GM18508 (cell line): ENCODE data around the gene IL20.

ENCODE experiments used
- ATAC-seq: cut with Tn5 transposase; IDR thresholded peaks from one replicate; pipeline ENCODE4 v1.9.1; 2021; ENCODE audit warnings: moderate number of reproducible peaks; ENCODE audit not compliant: insufficient read depth, unreplicated experiment

The IL20 gene, protein sequence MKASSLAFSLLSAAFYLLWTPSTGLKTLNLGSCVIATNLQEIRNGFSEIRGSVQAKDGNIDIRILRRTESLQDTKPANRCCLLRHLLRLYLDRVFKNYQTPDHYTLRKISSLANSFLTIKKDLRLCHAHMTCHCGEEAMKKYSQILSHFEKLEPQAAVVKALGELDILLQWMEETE

GRCh38 chr1:206864939-206865671, at the start of gene IL20:
TSS of gene IL20 (plus strand) at chr1:206865623. CDS start at chr1:206865853, 230 bp downstream.
- ATAC-seq, result no peak

DNA sequence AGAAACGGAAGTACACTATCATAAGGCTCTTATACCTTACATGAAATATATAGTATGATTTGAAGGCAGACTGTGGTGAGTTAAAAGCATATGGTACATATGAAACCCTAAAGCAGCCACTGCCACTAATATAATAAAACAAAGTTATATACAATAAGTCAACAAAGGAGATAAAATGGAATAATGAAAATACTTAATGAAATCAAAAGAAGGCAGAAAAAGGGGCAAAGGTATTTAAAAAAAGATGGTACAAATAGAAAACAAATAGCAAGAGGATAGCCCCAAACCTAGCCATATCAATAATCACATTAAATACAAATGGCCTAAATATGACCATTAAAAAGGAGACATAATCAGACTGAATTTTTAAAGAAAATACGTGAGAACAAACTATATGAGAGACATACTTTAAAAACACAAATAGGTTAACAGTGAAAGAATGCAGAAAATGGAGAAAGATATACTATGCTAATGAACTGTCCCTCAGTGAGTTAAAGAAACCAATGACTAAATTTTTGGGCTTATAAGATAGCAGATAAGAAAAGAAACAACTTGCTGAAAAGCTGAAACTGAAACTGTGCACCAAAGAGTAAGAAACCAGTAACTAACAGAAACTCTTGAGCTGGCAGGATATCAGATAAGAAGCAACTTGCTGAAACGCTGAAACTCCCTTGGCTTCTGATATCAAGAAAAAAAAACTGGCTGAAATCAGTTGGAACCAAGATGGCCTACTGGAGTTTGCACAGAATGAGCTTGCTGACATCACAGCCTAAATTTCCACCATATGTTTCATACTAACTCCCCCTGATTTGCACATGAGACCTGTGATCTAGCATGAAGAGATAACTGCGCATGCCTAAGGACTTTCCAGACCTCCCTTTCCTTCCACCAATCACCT, 48.8 kb upstream of the IL20 start:
- no peak for ATAC-seq

DNA sequence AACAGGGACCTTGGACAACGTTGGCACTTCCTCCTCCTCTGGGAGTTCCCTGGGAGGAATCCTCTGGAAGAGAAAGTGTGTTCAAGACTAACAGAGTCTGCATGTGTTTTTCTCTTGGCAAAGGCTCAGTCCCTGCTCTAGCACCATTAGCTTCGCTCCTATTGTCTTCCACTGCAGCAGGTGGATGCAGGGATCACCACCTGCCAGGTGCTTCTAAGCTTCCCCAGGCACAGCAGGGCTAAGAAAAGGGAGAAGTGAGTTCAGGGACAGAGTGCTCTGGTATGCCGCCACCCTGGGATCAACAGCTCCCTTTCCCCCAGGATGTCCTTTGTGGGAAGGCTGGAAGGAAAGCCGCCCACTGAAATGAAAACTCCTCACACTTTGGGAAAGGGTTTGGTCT, 43.9 kb upstream of the IL20 start:
- no peak for ATAC-seq

DNA sequence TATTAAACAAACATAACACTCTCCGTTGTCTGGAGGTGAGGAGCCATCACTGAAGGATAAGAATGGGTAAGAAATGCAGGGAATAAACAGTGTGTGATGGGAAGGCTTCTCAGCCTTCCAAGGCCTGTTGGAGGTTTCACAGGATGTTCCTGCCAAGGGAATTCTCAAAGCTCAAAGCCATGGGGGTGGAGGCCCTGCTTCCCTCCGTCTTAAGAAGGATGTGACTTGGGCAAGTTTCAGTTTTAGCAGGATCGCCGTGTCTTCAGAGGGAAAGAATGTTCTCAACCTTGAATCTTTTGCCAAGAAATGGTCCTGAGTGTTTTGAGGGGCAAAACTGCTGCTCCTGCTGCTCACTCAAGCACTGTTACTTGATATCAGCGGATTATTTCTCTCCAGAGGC, 41.7 kb upstream of the IL20 start:
- no peak for ATAC-seq

DNA sequence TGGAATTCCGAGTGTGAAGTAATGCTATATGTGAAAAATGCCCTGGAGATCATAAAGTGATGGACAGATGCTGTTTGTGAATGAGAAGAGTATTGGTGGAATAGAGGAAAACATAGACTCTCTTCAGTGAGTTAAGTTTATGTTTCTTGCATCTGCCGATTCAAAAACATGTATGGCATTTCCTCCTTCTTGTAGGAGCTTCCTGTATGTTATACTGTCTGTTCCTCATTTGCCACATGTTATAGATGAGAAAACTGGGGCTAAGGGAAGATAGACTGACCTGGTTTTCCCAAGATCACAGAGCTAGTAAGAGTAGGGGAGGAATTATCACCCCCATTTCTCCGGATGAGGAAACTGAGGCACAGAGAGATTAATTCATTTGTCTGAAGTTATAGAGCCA, 41.1 kb upstream of the IL20 start:
- no peak for ATAC-seq

- no peak for ATAC-seq
Measured at GRCh38 chr1:206826394-206826793, 39.0 kb upstream of the IL20 start.

- ATAC-seq, result no peak
Measured at GRCh38 chr1:206828061-206828460, 37.4 kb upstream of the IL20 start.

DNA sequence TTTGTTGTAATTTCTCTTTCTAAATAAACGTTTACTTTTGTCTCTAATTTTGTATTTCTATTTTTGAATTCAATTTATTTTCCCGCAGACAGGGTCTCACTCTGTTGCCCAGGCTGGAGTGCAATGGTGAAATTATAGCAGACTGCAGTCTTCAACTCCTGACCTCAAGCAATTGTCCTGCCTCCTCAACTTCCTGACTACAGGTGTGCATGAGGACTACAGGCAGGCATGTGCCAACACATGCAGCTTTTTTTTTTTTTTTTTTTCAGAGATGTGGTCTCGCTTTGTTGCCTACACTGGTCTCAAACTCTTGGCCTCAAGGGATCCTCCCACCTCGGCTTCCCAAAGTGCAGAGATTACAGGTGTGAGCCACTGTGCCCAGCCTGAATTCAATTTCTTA, 36.7 kb upstream of the IL20 start:
- no peak for ATAC-seq

DNA sequence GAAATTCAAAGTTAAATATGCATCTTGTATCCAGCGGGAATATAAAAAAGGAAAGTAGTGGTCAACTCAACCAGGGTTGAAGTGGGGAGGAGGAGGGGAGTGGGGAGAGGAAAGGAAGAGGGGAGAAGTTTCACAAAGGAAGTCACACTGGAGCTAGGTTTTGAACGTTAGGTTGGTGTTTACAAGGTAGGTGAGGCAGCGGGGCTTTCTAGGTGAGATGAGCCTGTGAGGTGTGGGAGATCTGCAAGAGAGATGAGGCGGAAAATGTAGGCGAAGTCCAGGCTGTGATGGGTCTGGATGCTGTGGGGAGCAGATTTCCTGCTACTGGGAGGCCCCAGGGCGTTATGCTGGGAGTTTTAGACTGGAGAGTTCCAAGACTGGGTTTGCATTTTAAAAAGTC, 36.1 kb upstream of the IL20 start:
- no peak for ATAC-seq

GRCh38 chr1:206829875-206830274, 35.5 kb upstream of the IL20 start:
- ATAC-seq, result no peak

GRCh38 chr1:206831650-206832049, 33.8 kb upstream of the IL20 start:
- no peak for ATAC-seq

DNA sequence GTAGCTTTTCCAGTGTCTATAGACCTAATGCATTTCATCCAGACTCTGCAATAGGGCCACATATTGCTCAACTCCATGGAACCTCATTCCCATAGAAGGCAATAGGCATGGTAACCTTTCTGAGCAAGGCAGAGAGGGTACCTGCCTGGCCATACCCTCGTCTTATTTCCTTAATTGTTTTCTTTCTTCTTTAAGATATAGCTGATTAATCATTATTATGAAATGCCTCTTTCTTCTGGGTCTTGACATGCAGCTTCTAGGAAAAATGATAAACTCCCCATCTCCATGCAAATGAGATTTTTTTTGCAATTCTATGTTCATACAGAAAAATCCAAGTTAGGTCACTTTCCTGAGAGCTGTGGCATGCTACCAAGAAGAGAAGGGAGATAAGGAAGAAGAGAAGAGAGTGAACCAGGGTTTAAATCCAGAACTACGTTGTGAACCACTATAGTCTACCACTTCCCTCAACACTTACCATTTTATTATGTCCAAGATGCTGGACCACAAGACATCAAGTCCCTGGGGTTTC, 33.0 kb upstream of the IL20 start:
- ATAC-seq, result no peak

GRCh38 chr1:206833106-206833680, 32.2 kb upstream of the IL20 start:
- no peak for ATAC-seq

DNA sequence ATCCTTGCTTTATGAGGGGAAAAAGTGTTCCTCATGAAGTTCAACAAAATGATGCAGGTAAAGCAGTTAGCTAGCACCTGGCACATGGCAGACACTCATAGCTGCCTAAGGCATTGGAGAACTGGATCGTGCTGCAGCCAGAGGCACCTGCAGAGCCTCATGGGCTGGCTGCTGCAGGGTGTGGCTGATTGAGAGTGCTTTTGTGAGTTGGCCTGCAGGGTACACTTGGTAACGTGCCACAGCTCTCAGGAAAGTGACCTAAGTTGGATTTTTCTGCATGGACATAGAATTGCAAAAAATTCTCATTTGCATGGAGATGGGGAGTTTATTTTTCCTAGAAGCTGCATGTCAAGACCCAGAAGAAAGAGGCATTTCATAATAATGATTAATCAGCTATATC, 31.6 kb upstream of the IL20 start:
- ATAC-seq, result no peak

- no peak for ATAC-seq
Measured at GRCh38 chr1:206834217-206834616, 31.2 kb upstream of the IL20 start.

GRCh38 chr1:206834711-206835110, 30.7 kb upstream of the IL20 start:
- ATAC-seq, result no peak

DNA sequence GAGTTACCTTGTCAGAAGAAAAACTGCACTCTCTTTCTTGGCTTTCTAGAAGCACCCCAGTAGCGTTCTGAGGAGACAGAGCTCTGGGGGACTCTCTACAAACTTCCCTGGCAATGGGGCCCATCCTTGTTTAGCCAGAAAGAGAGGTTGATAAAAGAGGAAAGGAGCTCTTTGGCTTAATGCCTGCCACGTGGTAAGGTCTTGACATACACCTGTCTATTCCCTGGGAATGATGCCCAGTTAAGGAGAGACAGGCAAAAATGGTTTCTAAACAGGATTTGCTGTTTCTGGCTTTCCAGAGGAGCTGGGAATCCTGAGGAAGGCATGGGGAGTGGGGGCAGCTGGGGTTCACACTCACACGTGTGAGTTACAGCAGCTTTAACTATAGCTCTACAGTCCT, 30.2 kb upstream of the IL20 start:
- ATAC-seq, result no peak

- ATAC-seq, result no peak
Measured at GRCh38 chr1:206836111-206836510, 29.3 kb upstream of the IL20 start.

GRCh38 chr1:206839006-206839560, 26.3 kb upstream of the IL20 start:
- ATAC-seq, result no peak

- no peak for ATAC-seq
Measured at GRCh38 chr1:206839857-206840256, 25.6 kb upstream of the IL20 start.
